PC-3 (cell line): ENCODE measurements around the gene TMEM223.

Experiments
- CTCF ChIP-seq: fragments of 300-600 bp; sonication (generic); conservative IDR thresholded peaks from 2 replicates; pipeline ENCODE4 v1.5.1; 2017; ENCODE audit warnings: antibody characterized with exemption, low read depth, mild to moderate bottlenecking, low read length
- EZH2 ChIP-seq: fragments of 300-600 bp; sonication (generic); IDR thresholded peaks from one replicate; pipeline ENCODE4 v1.6.1; 2017; ENCODE audit warnings: antibody characterized with exemption, mild to moderate bottlenecking, low read length; ENCODE audit not compliant: unreplicated experiment

DNA sequence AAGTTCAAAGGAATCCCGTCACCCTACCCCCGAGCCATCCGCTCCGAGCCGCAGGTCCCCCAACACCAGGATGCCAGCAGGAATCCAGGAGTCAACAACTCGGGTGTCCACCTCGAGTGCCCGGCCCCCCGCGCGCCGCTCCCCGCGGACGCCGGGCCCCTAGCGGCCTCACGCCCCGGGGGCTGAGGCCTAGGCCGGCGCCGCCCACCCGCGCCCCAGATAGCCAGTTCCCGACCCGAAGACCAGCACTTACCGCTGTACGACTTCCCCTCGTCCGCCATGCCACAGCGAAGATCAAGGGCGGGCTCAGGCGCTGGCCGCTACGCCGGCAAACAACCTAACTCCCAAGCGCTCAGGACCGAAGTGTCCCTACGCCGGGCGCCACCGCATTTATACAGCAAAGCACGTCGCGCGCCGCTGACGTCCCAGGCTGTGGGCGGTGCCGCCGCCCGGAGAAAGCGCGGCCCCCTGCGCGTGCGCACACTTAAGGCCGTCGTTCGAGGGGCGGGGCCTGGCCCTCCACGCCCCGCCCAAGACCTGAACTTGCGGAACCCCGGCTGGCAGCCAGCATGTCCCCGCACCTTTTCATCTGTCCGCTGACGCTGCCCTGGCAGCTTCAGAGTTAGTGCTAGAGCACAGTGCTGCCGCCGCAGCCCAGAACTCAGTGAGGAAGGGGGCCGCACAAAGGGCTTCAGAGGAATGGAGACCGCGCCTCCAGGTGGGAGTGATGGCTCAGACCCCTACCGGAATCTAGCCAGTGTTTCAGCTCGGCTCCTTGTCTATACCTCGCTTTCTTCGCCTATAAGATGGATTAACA lies 13.5 kb upstream of the TMEM223 start, which contains the start of gene NXF1:
- TF ChIP-seq CTCF, result 0 out of 2 replicates have a peak, but pooled peaks have one; percentile 16
- TF ChIP-seq EZH2, result no peak
